ENCODE measurements around the gene PTPRN.
"Not testable (repeated sequence)": the region's sequence is repeated elsewhere in the genome, so short reads cannot be mapped to it uniquely, and the experiment has no call there.

Gene PTPRN

DNA sequence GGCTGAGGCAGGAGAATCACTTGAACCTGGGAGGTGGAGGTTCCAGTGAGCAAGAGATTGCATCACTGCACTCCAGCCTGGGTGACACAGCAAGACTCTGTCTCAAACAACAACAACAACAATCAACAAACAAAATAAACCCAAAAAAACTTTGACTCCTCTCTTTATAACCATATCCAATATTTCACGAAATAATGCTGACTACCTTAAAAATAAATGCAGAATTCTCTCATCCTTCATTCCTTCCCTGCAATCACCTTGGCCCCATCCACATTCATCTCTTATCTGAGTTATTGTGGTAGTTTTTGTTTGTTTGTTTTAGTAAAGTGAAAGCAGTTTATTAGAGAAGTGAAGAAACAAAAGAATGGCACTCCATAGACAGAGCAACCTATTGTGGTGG, 3.2 kb downstream of the PTPRN start:
- no peak for DNase-seq

DNA sequence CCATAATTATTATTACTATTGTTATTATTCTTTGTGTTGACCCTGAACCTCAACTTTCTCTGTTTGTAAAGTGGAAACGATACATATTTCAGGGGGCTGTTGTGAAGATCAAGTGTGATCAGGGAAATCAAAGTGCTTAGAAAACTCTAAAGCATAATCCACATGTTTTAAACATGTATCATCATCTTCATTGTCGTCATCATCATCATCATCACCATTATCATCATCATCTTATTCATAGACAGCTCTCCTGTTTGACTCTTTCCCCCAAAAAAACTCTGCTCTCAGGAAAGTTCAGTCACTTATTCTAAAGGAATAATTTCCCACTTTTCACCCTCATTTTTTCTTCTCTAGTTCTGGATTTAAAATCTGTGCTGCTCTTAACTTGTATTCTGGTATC, 5.0 kb downstream of the PTPRN start:
- no peak for DNase-seq

DNA sequence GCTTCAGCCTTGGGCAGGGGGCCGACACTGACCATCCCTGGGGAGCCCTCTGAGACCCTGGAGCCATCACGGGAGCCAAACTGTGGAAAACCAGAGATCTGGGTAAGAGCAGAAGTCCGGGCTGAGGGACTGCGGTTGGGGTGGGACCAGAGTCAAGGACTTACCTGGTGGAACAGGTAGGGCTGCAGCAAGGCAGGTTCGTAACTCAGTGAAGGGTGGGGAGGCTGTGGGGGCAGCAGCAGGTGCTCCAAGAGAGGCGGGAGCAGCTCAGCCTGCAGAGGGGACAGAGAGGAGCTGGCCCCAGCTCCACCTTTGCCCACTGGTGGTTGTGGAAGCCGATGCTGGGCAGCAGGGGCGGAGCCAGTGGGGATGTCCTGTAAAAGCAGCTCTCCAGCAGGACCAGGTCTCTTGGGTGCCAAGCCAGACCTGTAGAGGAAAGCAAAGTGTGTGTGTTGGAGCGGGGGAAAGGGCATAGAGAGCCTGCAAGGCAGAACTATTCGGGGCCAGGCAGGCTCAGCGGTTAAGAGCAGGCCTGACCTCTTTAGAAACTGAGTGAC, 6.7 kb downstream of the PTPRN start:
- no peak for DNase-seq

DNA sequence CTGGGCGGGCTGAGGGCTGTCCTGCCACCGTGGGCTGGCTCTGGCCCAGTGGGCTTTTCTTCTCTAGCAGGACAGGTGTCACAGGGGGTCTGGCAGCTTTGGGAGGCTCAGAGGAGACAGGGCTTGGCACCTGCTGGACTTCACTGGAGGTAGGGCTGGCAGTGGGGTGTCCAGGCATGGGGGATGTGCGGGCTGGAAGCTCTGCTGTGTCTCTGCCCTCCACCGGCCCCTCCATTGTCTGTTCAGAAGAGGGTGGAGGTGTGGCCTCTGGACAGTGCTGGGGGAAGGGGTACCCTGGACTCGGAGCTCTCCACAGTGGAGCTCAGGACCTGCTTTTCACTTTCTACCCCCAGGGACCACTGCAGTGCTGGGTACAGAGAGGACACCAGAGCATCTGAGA, 9.2 kb downstream of the PTPRN start:
- DNase-seq, result no peak

DNA sequence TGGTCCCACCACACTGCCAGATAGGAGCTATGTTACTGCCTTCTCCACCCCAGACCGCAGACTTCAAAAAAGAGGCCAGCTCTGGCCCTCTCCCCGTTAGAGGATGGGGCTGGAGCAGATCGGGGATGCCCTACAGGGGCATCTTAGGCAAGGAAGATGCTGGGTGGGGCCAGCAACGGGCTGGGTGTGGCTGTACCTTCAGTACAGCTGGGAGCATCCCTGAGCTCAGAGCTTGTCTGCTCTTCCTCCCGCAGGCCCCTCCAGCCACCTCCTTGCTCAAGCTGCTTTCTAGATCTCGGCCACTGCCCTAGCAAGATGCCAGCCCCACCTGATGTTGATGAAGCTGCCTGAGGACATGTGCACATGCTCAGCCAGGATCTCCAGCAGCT, 9.8 kb downstream of the PTPRN start:
- no peak for DNase-seq

DNA sequence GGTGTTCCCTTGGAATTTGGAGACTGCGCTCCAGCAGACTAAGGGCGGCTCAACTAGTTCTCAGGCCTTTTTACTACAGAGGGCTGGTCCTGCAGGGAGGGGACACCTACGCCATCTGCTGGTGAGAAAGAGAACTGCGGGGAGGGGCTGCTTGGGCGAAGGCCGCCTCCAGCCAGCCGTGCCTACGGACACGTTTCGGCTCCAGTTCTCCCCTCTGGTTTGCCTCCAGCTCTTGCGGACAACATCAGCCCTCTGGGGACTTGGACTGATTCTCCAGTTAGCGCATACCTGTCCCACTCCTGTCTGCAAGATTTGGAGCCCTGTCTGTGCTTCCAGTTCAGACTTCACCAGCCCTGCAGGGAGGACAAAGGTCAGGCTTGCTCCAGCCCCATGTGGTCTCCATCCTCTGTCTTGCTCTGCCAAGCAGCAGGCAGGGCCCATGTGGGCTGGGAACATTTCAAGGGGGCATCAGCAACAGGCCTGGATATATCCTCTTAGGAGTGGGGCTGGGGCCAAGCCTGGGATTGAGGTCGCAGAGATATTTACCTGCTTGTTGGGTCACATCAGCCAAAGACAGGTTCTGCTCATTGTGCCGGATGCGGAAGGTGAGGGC, 10.3 kb downstream of the PTPRN start:
- peak; percentile 84 for DNase-seq

DNA sequence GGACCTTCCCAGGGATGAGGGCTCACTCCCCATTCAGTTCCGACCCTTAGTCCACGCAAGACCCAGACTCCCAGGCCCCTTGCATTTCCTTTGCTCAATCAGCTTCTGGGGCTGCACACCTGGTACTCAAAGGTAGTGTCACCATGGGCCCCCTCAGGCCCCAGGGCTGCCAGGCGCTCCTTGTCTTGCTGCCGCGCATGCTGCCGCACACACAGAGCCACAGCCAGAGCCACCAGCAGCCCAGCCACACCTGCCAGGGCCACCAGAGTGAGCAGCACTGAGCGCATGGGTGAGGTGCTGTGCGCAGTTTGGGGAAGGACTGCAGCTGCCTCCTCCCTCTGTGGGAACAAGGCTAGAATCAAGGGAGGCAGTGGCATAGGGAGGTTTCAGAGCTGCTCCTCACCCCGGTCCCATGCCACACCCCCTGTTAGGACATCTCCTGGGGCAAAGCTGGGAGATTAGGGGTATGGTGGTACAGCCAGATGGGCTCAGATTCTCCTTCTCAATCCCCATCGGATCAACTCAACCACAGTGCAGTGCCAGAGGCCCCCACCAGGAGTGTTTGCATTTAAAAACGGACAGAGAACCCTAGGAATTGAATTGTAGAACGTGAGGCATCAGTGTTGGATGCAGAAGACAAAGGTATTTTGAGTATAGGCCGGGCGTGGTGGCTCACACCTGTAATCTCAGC, 11.3 kb downstream of the PTPRN start:
- no peak for DNase-seq

DNA sequence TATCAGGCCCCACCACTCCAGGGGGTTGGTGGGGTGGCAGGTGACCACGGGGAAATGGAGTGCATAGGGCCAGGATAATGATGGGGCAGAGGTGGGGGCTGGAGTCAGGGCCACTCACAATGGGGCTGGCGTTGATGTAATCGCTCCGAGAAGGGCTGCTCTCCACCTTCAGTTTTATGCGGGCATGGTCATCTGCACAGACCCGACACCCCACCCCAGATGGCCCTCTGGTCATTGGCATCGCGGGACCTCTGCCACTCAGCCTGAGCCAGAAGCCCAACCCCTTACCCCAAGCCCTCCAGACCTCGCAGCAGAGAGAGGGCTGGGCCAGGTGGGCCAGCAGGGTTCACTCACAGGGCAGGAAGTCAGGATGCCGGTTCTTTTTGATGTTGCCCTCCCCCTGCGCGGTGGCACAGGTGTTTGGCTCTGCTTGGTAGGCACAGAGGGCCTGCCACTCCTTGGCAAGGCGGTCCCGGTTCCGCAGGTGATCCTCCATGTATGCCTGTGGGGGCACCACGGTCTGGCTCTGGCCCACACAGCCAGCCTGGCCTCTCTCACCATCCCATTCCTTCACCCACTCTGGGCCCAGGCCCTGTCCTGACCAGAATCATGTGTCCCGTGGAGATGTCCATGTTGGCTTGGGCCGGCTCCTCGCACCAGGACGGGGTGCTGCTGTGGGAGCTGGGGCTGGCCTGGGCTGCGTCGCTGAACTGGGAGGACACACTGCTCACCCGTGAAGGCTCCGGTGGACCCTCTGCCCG, 12.4 kb downstream of the PTPRN start:
- no peak for DNase-seq

DNA sequence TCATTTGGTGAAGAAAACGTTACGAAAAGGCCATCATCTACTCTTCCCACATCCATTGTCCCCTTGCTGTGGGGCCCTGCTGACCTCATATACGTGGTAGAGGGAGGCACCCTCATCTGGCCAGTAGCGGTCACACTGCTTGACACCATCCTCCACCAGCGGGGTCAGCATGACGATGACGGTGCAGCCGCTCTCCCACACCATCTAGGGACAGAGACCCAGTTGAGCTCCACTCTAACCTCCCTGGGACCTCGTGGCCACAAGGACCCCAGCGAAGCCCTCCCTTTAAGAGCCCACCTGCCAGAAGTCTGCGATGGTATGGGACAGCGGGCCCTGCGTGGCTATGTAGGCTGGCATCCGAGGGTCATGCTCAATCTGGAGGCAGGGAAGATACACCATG, 13.1 kb downstream of the PTPRN start:
- DNase-seq, result no peak

DNA sequence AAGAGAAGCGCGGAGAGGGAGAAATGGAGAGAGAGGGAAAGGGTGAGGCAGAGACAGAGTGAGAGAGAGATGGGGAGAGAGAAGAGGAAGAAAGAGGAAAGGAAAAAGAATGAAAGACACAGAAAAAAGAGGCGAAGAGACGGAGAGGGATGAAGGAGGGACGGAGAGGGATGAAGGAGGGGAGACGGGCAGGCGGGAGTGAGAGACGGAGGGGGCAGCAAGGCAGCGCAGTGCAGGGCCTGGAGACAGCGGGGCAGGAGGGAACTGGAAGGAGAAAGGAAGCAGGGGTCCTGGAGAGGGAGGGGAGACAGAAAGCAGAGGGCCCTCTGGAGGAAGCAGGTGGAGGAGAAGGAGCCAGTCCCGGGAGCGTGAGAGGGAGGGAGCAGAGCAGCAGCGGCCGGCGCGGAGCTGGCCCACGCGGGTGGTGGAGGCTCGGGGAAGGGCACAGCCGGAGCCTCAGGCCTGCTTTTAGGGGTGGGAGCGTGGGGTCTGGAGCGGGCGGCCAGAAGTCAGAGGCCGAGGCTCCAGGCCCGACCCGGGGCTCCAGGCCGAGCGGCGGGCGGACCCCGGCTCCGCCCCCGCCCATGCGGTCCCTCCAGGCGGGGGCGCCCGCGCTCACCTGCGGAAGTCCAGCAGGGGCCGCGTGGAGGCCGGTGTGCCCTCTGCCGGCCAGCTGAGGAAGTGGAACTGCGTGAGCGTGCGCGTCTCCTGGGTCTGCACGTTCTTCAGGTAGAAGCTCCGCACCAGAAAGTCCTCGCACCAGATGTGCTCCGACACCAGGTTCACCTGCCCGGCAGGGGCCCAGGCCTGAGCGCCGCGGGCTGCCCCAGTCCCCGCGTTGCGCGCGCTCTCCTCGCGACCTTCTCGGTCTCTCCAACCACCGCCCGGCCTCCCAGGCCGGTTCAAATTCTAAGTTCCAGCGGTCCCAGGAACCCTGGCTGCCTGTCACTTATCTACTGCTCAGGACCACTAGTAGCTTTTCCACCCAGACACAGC, 14.5 kb downstream of the PTPRN start:
- DNase-seq, result peak; percentile 81

DNA sequence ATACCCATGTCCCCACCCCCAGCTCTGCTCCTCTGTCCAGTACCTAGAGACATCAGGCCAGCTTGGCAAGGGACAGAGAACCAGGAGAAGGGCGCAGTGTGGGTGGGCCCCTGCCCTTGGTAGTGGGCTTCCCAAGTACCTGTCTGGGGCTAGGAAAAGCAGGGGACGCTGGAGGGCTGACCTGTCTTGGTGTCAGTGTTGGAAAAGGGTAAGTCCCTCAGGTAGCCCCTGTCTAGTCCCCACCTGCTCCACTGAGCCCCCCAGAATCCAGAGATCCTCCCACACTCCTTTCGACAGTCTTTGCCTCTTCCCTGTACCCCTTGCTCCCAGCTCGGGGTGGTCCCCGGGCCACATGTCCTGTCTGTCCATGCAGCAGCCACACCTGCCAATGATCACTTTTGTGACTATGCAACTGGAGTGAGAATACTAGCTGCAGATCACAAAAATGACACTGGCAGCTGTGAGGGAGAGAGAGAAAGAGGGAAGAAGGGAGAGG, 15.4 kb downstream of the PTPRN start:
- DNase-seq, result no peak

DNA sequence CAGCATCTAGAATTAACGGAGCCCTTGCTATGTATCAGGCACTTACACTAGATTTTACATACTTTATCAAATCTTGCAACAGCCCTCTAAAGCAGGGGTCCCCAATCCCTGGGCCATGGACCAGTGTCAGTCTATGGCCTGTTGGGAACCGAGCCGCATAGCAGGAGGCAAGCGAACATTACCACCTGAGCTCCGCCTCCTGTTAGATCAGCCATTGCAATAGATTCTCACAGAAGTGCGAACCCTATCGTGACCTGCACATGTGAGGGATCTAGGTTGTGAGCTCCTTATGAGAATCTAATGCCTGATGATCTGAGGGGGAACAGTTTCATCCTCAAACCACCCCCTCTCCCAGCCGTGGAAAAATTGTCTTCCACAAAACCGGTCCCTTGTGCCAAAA, 16.6 kb downstream of the PTPRN start:
- no peak for DNase-seq

DNA sequence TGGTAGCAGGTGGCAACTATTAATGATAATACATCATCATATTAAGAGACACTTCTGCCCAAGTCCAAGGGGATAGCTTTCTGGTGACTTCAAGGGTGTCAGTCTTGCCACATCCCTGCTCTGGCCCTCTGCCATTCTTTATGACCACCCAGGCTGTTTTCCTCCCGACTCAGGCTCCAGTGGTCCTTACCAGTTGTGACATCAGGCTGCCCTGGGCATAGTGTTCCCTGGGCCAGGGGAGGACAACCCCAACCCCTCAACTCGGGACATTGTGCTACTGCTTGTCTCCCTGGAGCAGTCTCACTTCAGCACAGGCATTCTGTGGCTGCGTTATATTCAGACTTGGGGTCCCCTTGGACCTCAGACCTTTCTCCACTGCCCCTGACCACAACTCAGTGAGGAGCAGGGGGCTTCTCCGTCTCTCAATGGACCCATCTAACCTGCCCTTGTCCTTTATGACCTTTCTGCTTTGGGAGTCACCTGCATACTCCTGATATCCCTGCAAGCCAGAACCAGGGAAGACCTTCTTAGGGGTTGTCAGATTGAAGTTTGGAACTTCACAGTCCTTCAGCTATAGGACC, 17.2 kb downstream of the PTPRN start:
- DNase-seq, result no peak

DNA sequence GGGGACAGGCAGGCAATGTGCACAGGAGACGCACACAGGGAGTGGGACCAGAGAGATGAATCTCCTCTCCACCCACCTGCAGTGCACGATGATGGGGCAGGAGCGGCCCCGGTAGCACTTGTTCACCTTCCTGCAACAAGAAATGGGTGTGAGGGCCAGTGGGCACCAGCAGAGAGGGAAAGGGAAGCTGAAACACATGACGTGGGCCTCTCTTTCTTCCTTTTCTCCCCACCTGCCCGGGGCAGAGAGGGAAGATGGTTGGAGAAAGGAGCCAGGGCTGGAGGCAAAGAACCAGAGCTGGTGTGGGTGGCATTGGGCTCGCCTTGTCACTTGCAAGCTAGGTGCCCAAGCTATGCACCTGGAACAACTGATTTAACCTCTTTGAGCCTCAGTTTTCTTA, 17.8 kb downstream of the PTPRN start:
- DNase-seq, result no peak

DNA sequence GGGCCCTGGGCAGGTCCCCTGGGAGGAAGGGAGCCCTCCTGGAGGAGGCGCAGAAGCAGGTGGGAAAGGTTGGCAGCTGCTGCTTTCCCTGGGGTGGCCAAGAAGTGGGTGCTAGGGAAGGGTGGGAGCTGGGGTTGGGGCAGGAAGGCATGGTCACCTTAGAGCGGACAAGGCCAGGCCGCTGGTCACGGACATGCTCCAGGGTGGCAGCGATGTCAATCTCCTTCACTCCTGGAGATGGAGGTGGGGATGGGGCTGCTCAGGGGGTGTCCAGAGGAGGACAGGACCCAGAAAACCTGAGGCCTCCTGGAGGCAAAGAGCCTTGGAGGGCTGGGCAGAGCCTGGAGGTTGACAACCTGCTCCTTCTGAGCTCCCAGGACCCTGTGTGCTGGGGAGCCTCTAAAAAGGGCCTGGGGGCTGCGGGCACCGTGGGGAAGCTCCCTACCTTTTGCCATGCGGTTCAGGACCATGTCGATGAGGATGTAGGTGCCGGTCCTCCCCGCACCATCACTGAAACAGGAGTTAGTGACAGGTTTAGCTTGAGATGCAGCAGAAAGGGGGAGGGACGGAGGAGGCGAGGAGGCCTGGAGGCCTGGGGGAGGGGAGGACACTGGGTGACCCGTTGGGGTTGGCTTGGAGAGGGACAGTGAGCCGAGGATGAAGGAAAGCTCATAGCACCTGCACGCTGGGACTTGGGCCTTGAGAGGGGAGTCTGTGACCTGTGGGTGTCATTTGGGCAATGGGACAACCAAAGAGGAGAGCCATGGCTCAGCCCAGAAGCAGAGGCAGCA, 18.6 kb downstream of the PTPRN start:
- no peak for DNase-seq

DNA sequence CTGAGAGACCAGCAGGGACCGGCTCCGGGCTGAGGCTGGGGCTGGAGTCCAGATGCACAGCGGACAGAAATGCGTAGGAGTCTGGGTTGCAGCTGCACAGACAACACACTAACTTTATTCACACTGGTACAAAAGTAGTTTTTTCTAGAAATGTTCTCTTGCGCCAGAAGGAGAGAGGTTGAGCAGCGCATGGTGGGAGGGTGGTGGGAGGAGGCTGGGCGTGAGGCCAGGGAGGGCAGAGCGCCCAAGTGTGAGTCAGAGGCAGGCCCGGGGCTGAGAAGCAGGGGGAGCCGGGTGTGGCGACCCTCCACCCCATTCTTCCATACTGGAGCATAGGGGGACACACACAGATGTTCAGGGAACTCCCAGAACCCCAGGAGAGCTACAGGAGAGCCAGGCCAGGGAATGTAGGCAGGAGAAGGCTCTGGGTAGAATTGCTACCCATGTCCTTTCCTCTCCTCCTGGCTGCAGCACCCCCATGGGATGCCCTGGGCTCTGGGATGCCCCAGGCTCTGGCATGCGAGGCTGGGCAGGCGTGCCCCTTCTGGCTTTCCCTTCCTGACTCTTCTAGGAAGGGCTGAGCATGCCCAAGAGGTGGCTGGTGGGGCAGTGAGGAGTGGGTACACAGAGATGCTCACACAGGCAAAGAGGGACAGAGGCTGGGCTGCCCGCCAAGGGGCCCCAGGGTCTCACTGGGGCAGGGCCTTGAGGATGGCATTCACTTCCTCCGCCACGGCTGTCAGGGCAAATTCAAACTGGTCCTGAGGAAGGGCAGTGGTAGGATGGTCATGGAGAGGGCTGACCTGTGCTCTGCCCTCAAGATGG, 19.5 kb downstream of the PTPRN start:
- no peak for DNase-seq

DNA sequence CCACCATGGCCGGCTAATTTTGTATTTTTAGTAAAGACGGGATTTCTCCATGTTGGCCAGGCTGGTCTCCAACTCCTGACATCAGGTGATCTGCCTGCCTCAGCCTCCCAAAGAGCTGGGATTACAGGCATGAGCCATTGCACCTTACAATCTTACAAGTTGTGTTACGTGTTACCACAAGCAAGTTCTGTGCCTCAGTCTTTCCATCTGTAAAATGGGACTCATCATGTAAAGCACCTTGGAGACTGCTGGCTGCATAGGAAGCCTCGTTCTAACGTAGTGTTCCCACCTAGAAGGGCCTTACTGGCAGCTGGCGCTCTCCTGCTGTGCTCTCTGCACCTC, 20.0 kb downstream of the PTPRN start:
- no peak for DNase-seq

DNA sequence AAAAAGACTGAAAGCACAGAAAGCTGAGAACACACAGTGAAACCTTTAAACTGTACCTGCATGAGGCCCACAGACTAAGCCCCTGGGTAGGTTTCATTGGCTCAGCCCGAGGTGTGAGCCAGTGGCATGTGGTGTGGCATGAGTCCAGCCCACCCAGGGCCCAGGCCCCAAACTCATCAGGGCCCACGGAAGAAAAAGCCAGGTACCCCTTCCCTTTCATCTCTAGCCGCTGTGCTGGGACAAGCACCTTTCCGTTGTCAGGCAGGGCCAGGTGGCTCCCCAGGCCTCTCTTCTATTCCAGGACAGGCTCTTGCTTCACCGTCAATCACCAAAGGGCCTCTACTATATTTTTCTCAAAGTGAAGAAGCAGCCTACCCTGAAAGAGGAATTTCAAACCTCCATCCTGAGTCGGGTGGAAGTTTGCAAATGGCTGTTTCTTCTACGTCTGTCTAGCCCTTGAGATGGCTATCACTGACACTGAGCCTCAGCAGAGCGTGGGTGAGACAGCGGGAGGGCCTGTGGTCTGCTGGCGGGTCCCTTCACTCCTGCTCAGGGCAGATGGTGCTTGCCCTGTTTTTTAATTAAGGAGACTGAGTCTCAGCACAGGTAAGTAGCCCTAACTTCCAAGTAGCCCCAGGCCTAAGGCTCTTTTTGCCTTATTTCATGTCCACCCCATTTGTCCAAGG, 21.5 kb downstream of the PTPRN start:
- no peak for DNase-seq

DNA sequence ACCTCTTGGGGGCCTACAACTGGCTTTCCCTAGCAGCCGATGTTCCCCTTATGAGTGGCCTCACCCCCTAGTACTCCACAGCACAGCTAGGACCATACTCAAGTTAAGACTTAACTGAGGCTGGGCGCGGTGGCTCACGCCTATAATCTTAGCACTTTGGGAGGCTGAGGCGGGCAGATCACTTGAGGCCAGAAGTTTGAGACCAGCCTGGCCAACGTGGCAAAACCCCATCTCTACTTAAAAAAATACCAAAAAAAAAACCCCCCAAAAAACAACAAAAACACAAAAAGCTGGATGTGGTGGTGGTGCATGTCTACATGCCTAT, 22.1 kb downstream of the PTPRN start:
- not testable (repeated sequence) for DNase-seq

Data from effector CD4-positive, alpha-beta T cell (primary cell).